Measurements from ENCODE around the gene BACE1-AS. TPM values are rescaled to one million over a fixed set of nuclear protein-coding genes. Genes with fewer than 3 reads are reported as not detected.
"Not testable (repeated sequence)": the region's sequence is repeated elsewhere in the genome, so short reads cannot be mapped to it uniquely, and the experiment has no call there.

BACE1-AS gene
- total RNA-seq, 1 donor from 2014 or later, result 5.0 TPM

DNA sequence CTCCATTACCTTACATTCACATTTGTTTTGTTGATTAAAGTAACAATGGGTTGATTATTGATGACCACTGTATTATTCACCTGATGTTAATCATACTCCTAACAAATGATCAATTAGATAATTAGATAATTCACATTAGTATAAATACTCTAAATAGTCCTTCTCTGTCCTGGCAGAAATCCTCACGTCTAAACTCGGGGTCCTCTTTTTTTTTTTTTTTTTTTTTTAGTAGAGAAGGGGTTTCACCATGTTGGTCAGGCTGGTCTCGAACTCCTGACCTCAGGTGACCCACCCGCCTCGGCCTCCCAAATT lies 36.1 kb downstream of the BACE1-AS start:
- not testable (repeated sequence) for DNase-seq (ENCODE audit: low read depth)

DNA sequence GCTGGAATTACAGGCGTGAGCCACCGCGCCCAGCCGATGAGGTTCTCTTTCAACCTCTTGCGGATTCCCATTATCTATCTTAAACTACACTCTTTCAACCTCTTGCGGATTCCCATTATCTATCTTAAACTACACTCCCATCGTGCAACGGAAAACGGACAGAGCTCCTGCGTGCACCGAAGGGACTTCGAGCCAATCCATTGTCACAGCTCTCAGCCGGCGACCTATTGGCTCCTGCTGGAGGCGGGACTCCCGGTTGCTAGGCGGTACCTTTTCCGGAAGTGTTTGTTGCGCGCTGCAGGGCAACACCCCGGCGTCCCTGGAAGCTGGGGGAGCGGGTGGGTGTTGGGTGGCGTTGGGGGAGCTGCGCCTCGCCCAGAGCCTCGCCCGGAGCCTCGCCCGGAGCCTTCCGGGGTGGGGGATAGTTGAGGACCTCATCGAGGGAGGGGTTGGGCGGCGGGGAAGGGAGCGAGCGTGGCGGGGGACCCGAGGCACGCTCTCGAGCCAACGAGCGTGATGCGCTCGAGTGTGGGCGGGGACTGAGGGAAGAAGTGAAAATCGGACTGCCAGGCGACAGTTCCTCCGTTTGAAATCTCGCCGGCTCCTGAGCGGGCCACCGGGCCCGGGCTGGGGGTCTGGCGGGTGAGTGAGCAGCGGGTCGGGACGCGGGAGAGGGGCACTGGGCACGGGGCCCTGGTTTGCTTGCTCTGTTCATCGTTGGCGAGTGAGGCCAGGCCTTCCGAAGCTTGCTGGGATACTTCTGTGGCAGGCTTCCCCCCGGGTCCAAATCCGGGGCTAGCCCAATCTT lies 36.6 kb downstream of the BACE1-AS start, which contains the start of gene CEP164:
CEP164 (plus strand) TSS at position 288 of the 808 bp plus-strand sequence. CDS start 10,733 bp downstream, outside the sequence.
- peak; percentile 95 for DNase-seq (ENCODE audit: low read depth)

DNA sequence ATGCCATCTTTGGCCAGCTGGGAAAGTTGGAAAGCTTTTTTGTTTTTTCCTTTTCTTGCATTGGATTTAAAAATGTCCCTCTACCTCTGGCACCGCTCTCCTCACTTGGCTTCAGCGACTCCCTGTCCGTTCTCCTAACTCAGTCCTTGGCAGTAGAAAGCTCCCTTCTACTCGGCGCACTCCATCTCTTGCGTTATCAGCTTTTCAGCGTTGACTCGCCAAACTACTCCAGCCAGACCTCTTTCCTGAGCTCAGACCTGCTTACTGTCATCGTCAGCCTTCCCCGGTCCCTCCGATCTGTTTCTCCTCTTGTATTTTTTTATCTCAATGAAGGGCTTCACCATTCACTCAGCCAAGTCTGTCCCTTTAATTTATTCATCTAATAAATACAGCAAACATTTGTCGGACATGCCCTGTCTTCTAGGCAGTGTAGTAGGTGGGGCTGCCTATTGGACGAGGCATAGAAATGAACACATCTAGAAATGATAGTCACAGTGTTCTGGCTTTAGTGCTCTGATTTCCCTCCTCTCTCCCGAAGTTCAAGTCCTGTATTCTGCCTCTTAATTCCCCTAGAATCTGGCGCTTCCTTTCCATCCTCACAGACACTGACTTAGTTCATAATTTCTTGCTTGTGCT lies 37.3 kb downstream of the BACE1-AS start:
- peak; percentile 38 for DNase-seq (ENCODE audit: low read depth)

DNA sequence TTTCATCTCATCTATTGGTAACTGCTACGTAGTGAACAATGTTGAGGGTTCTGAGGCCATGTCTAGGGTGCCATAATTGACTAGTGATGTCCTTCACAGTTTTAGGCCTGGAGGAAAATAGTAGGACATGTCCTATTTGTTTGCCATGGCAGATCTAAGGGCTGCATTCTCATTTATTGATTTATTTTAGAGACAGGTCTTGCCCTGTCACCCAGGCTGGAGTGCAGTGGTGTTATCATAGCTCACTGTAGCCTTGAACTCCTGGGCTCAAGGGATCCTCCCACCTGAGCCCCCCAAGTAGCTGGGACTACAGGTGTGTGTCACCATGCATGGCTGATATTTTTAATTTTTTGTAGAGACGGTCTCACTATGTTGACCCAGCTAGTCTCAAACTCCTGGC lies 41.7 kb downstream of the BACE1-AS start:
- DNase-seq (ENCODE audit: low read depth), result no peak

DNA sequence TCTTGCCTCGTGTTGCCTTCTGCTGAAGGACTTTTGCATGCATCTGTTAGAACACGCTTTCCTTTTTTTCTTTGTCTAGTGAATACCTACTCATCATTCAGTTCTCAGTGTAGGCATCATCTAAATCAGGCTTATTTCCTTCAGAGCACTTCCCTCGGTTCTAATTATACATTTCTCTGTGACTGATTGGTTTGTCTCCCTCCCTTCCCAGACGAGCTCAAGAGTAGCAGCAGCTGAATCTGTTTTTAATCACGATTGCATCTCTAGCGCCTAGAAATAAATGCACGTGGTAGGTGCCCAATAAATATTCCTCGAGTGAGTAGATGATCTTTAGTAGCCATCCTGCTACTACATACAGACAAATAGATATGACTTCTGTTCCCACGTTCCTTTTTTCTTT lies 42.8 kb downstream of the BACE1-AS start:
- no peak for DNase-seq (ENCODE audit: low read depth)

DNA sequence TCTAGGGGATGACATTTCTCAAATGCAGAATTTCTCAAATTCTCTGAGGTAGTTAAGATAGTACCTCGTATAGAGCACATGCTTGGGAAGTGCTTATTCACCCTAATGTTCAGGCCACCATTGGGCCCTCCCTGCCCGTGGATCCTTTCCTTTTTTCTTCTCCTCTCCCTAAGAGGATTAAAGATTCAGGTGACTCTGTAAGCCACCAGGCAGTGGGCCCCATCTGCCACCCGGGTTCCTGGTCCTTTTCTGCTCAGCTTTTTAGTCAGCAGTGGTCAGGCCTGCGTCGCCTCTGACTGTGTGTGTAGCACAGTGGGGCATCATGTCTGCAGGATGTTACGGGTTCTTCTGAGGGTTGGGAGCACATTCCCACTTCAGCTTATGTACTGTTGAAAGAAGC lies 43.8 kb downstream of the BACE1-AS start:
- no peak for DNase-seq (ENCODE audit: low read depth)

DNA sequence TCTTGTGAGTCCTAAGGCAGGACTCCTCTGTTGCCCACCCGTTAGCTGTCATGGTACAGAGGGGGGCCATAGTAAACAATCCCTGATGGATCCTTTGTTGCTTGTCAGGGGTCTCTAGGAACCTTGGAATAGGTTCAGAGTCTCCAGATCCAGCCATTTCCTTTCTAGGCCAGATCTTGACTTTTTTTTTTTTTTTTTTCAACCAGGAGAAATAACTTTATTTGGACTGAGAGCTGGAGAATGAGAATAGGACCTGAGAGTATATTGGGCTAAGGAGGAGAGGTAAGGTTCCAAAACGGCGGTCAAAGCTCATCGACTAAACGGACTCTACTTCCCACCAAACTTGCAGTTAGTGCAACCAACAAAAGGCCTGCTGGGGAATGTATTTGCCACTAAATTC lies 44.3 kb downstream of the BACE1-AS start:
- no peak for DNase-seq (ENCODE audit: low read depth)

DNA sequence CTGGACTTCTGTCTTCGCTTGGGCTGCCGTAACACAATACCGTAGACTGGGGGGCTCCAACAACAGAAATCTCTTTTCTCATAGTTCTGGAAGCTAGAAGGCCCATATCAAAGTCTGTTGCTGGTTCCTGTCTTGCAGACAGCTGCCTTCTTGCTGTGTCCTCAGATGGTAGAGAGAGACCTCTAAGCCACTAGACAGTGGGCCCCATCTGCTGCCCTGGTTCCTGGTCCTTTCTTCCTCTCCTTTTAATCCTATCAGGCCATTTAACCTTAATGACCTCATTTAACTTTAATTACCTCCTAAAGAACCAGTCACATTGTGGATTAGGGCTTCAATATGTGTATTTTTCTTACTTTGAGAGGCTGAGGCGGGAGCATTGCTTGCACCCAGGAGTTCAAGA lies 45.9 kb downstream of the BACE1-AS start:
- DNase-seq (ENCODE audit: low read depth), result no peak

Other genes with a start within 250 kb of the BACE1-AS start
- 7.6 and 31.3 TPM in 2 replicates for gene SIK3, start 192.9 kb upstream of the BACE1-AS start, total RNA-seq
- 238 and 242 TPM in 2 replicates for gene PAFAH1B2, start 147.1 kb upstream of the BACE1-AS start, total RNA-seq
- 5.4 and 35.5 TPM in 2 replicates for gene SIDT2, start 112.6 kb upstream of the BACE1-AS start, total RNA-seq
- gene TAGLN, start 92.0 kb upstream of the BACE1-AS start, total RNA-seq, result 68.5 and 487 TPM in 2 replicates
- 40.5 and 74.3 TPM in 2 replicates for gene PCSK7, start 59.3 kb upstream of the BACE1-AS start, total RNA-seq
- gene RNF214, start 58.7 kb upstream of the BACE1-AS start, total RNA-seq, result 5.7 and 21.6 TPM in 2 replicates
- 4.2 and 27.3 TPM in 2 replicates for gene BACE1, start 24.9 kb downstream of the BACE1-AS start, total RNA-seq
- 21.2 and 24.1 TPM in 2 replicates for gene CEP164, start 36.5 kb downstream of the BACE1-AS start, total RNA-seq